ENCODE results near the gene DNLZ. TPM values are rescaled to one million over a fixed set of nuclear protein-coding genes. Genes with fewer than 3 reads are reported as not detected.

DNLZ gene
- total RNA-seq, 1 donor from 2014 or later = 17.2 TPM

DNA sequence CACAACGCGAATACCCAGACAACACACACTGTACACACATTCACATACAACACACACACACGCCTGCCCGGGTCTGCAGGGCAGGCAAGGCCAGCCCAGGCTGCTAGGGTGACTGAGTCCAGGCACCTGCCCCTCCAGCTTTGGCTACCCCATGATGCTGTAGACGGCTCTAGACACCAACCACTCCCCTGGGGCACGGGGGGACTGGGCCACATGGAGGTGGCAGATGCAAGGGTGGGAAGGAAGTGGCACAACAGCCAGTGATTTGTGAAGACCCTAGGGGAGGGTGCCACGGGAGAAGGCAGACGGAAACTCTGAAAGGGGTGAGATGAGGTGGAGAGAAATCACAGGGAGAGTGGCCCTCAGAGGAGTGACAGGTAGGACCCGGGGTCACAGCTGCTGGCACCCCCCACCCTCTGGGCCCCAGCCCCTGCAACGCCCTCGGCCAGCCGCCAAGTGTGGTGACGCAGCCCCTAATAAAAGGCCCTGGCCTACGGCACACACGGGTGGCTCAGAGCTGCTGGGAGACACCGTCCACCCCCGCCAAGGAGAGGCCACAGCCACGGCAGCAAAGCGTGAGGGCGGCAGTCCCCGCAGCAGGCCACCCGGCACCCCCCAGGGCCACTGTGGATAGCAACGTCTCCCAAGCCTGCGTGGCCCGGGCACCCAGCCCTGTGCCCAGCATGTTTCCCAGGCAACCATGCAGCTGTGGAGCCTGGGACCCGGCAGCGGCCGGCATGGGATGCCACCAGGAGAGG is 53.1 kb downstream of the DNLZ start:
- intact Hi-C loops (cut with micrococcal nuclease) = no loop called here

DNA sequence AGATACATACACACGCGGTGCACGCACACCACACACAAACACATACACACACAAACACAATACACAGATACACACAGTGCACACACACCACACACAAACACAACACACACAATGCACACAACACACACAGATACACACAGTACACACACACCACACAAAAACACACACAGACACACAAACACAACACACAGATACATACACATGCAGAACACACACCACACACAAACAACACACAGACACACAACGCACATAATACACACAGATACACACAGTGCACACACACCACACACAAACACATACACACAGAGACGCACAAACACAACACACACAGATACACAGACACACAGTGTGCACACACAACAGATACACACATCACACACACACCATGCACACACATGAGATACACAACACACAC is 53.7 kb downstream of the DNLZ start:
- intact Hi-C loops (cut with micrococcal nuclease) = no loop called here

Other genes starting within 250 kb of the DNLZ start
- gene TMEM250, start 244.9 kb downstream of the DNLZ start, total RNA-seq = 50.0 and 52.5 TPM in 2 replicates
- gene LHX3, start 158.6 kb downstream of the DNLZ start, total RNA-seq = not detected in 2 replicates
- 16.0 and 16.3 TPM in 2 replicates for gene QSOX2, start 117.9 kb downstream of the DNLZ start, total RNA-seq
- gene CCDC187, start 59.6 kb downstream of the DNLZ start, total RNA-seq = not detected in 2 replicates
- gene GPSM1, start 36.2 kb downstream of the DNLZ start, total RNA-seq = 5.9 and 6.1 TPM in 2 replicates
- gene CARD9, start 9.9 kb upstream of the DNLZ start, total RNA-seq = 1.3 and 1.6 TPM in 2 replicates
- 16.0 and 16.2 TPM in 2 replicates for gene SNAPC4, start 36.4 kb upstream of the DNLZ start, total RNA-seq
- gene ENTR1, start 46.9 kb upstream of the DNLZ start, total RNA-seq = 42.7 and 45.4 TPM in 2 replicates
- gene PMPCA, start 46.9 kb upstream of the DNLZ start, total RNA-seq = 52.5 and 54.5 TPM in 2 replicates
- gene INPP5E, start 76.1 kb upstream of the DNLZ start, total RNA-seq = 23.2 and 23.8 TPM in 2 replicates
- gene SEC16A, start 119.3 kb upstream of the DNLZ start, total RNA-seq = 89.4 and 92.9 TPM in 2 replicates
- gene NOTCH1, start 182.3 kb upstream of the DNLZ start, total RNA-seq = 80.8 and 84.4 TPM in 2 replicates